ENCODE data around the gene CGREF1. TPM values are rescaled to one million over a fixed set of nuclear protein-coding genes. Genes with fewer than 3 reads are reported as not detected.

Gene CGREF1
- total RNA-seq, 1 experiment from 2014 or later, result 3.7 TPM

DNA sequence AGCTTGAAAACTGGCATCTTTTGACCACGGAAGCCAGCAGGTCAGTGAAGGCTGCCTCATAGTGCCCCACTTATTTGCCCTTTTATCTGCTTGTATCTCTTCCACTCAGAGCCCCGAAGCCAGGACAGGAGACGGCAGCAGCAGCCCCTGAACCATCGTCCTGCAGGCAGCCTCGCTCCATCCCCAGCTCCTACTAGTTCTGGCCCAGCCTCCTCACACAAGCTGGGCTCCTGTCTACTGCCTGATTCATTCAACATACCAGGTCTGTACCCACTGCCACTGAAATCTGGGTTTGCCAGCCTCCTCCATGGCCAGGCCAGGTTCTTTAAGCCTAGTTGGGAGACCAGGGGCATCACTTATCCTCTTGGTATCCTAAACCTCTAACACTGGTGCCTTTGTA is 51.5 kb downstream of the CGREF1 start:
- CTCF ChIA-PET, result interaction anchor here (1.1 kb wide), 1 partner anchor 14 kb away, joined by 3 read pairs; no protein-coding TSS in a partner anchor
- intact Hi-C loops (cut with micrococcal nuclease; ENCODE audit: unreplicated experiment), result no loop called here

DNA sequence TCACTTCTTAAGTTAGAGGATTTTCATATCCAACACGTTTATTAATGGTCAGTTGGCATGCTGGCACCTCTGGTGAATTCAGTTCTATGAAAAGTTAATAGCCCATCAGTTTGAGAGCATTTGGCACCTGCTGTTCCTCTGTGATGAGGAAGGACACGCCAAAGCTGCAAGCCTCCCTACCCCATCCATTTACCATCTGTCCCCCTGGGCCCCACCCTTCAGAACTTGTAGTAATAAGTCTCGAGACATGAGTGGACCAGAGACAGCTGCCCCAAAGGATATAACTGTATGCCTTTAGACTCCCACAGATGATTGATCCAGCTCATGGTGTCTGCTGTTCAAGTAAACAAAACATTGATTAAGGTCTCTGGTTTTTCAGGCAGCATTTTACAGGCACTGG is 53.8 kb downstream of the CGREF1 start:
- TF ChIP-seq, protein P1, sequence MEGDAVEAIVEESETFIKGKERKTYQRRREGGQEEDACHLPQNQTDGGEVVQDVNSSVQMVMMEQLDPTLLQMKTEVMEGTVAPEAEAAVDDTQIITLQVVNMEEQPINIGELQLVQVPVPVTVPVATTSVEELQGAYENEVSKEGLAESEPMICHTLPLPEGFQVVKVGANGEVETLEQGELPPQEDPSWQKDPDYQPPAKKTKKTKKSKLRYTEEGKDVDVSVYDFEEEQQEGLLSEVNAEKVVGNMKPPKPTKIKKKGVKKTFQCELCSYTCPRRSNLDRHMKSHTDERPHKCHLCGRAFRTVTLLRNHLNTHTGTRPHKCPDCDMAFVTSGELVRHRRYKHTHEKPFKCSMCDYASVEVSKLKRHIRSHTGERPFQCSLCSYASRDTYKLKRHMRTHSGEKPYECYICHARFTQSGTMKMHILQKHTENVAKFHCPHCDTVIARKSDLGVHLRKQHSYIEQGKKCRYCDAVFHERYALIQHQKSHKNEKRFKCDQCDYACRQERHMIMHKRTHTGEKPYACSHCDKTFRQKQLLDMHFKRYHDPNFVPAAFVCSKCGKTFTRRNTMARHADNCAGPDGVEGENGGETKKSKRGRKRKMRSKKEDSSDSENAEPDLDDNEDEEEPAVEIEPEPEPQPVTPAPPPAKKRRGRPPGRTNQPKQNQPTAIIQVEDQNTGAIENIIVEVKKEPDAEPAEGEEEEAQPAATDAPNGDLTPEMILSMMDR (IDR thresholded peaks at IDR 0.05; ENCODE audit: unreplicated experiment), result no peak
- Mint-ChIP-seq H3K36me3 (ENCODE audit: insufficient read depth, unreplicated experiment) (peaks cover 76% of the 10 kb centered on the region), H3K27ac (ENCODE audit: unreplicated experiment) (no peak overlapping the region), H3K4me1 (ENCODE audit: low read depth, unreplicated experiment) (peaks cover 12% of the 10 kb centered on the region), H3K27me3 (ENCODE audit: unreplicated experiment) (no peaks in the 10 kb centered on the region), H3K4me3 (ENCODE audit: low read depth, unreplicated experiment) (no peak overlapping the region), H3K9me3 (ENCODE audit: low read depth, unreplicated experiment) (no peaks in the 10 kb centered on the region)
- intact Hi-C loops (cut with micrococcal nuclease; ENCODE audit: unreplicated experiment), result no loop called here
- no peak for DNase-seq
- CTCF ChIA-PET, result no interaction called here
- BruUV-seq (replicated peaks), result no TSS peak

More for the DNA sequence above, 51.5 kb downstream of the CGREF1 start:
- no peak overlapping the region for H3K4me3 Mint-ChIP-seq (ENCODE audit: low read depth, unreplicated experiment)
- H3K27ac Mint-ChIP-seq (ENCODE audit: unreplicated experiment), result no peak overlapping the region
- TF ChIP-seq, protein P1 (IDR thresholded peaks at IDR 0.05; ENCODE audit: unreplicated experiment), result no peak
- H3K36me3 Mint-ChIP-seq (ENCODE audit: insufficient read depth, unreplicated experiment), result peaks cover 72% of the 10 kb centered on the region
- no peaks in the 10 kb centered on the region for H3K9me3 Mint-ChIP-seq (ENCODE audit: low read depth, unreplicated experiment)
- peaks cover 20% of the 10 kb centered on the region for H3K4me1 Mint-ChIP-seq (ENCODE audit: low read depth, unreplicated experiment)
- H3K27me3 Mint-ChIP-seq (ENCODE audit: unreplicated experiment), result no peaks in the 10 kb centered on the region
- no peak for DNase-seq
- no TSS peak for BruUV-seq (replicated peaks)

DNA sequence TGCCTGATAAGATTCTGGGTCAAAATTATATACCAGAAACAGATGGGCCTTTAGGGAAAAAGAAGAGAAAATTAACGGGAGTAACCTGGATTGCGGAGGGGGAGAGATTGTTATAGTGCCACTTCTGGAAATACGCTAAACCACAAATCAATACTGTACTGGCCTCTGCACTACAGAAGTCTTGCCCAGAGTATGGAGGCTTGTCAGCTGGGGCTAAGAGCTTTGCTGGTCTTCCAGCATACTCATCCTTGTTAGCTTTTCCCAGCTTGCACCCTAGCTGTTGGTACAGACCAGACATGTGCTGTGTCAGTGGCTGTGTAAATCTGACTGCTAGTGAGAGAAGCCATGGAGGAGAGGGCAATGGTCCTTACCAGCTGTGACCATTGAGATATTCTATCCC is 58.6 kb downstream of the CGREF1 start:
- Mint-ChIP-seq H3K4me3 (ENCODE audit: low read depth, unreplicated experiment) (no peak overlapping the region), H3K9me3 (ENCODE audit: low read depth, unreplicated experiment) (no peaks in the 10 kb centered on the region), H3K27me3 (ENCODE audit: unreplicated experiment) (no peaks in the 10 kb centered on the region), H3K36me3 (ENCODE audit: insufficient read depth, unreplicated experiment) (peaks cover 68% of the 10 kb centered on the region), H3K4me1 (ENCODE audit: low read depth, unreplicated experiment) (no peaks in the 10 kb centered on the region), H3K27ac (ENCODE audit: unreplicated experiment) (peak overlapping the region; percentile 58)
- TF ChIP-seq, protein P1 (IDR thresholded peaks at IDR 0.05; ENCODE audit: unreplicated experiment), result no peak
- intact Hi-C loops (cut with micrococcal nuclease; ENCODE audit: unreplicated experiment), result no loop called here
- no TSS peak for BruUV-seq (replicated peaks)
- CTCF ChIA-PET, result no interaction called here
- DNase-seq, result no peak

DNA sequence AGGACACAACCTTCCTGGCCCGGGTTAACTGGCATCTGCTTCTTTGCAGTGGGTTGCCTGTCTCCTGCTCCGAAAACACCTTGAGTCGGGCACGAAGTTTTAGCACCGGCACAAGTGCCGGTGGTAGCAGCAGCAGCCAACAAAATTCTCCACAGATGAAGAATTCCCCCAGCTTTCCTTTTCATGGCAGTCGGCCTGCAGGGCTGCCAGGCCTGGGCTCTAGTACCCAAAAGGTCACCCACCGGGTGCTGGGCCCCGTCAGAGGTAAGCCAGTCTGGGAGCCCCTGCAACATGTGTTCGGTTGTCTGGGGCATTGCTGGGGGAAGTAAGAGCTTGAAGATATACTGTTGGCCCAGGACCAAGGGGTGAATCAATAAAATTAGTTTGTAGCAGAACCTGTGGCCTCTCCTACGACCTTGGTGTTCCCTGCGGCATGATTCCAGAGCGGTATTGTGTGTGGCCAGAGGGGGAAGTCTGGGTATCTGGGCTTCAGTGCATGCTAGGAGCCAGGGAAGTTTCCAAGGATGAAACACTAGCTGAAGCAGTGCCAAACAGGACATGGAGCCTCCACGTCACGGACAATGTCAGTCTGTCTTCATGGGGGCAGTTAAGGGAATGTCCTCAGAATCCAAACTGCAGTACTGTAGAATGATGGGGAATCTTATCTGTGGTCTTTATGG is 59.6 kb downstream of the CGREF1 start:
- TF ChIP-seq, protein P1 (IDR thresholded peaks at IDR 0.05; ENCODE audit: unreplicated experiment), result no peak
- H3K36me3 Mint-ChIP-seq (ENCODE audit: insufficient read depth, unreplicated experiment), result peaks cover 65% of the 10 kb centered on the region
- BruUV-seq (replicated peaks), result no TSS peak
- no peaks in the 10 kb centered on the region for H3K9me3 Mint-ChIP-seq (ENCODE audit: low read depth, unreplicated experiment)
- H3K4me3 Mint-ChIP-seq (ENCODE audit: low read depth, unreplicated experiment), result no peak overlapping the region
- no peak overlapping the region for H3K27ac Mint-ChIP-seq (ENCODE audit: unreplicated experiment)
- CTCF ChIA-PET, result no interaction called here
- no peaks in the 10 kb centered on the region for H3K27me3 Mint-ChIP-seq (ENCODE audit: unreplicated experiment)
- intact Hi-C loops (cut with micrococcal nuclease; ENCODE audit: unreplicated experiment), result no loop called here
- H3K4me1 Mint-ChIP-seq (ENCODE audit: low read depth, unreplicated experiment), result no peaks in the 10 kb centered on the region
- DNase-seq, result no peak

Data from Calu3 (cell line).